HEK293 (cell line): ENCODE measurements around the gene ERGIC1.

Source experiments
- CTCF ChIA-PET: fragments of 350-600 bp; formaldehyde crosslinking; extraction: SDS; loops from one replicate; lab custom pipeline; 2021; ENCODE audit warnings: antibody characterized with exemption; lab: Yijun Ruan, JAX
- POLR2A ChIA-PET: fragments of 300-600 bp; formaldehyde crosslinking; extraction: SDS; loops from one replicate; lab custom pipeline; 2020; ENCODE audit warnings: antibody characterized with exemption, inconsistent platforms; lab: Yijun Ruan, JAX
- H3K27ac ChIP-seq: fragments of 200-500 bp; sonication (Bioruptor generic); 2 replicates; pipeline ENCODE4 v1.5.1; 2014; ENCODE audit warnings: low read depth, low read length, control low read depth, inconsistent platforms; ENCODE audit errors: extremely low read depth
- H3K36me3 ChIP-seq, 2 experiments: fragments of 200-500 bp in 1 of 2; sonication (Bioruptor generic) in 1 of 2; 1 replicate in 1 of 2; 2 replicates in 1 of 2; pipeline ENCODE4 v1.5.1; 2014 to 2017; ENCODE audit warnings: inconsistent platforms in 2 of 2, low read length in 2 of 2; ENCODE audit not compliant: control insufficient read depth in 2 of 2, insufficient read depth in 1 of 2
- H3K4me1 ChIP-seq: fragments of 200-500 bp; sonication (Bioruptor generic); 2 replicates; pipeline ENCODE4 v1.5.1; 2014; ENCODE audit warnings: mild to moderate bottlenecking, low read length, inconsistent platforms; ENCODE audit not compliant: control insufficient read depth, insufficient read depth
- H3K4me3 ChIP-seq: 2 replicates; pipeline ENCODE4 v1.5.1; 2011; ENCODE audit warnings: low read depth, mild to moderate bottlenecking, control low read depth, low read length, moderate library complexity
- H3K9me3 ChIP-seq: fragments of 200-500 bp; sonication (Bioruptor generic); 2 replicates; pipeline ENCODE4 v1.5.1; 2014; ENCODE audit warnings: low read depth, low read length, inconsistent platforms; ENCODE audit not compliant: control insufficient read depth, insufficient read depth
- KLF1 ChIP-seq: fragments of 450-650 bp; formaldehyde crosslinking; IDR thresholded peaks from 2 replicates; pipeline ENCODE4 v1.5.1; 2016; ENCODE audit warnings: missing biosample characterization, missing genetic modification characterization
- PRDM6 ChIP-seq: fragments of 450-650 bp; formaldehyde crosslinking; IDR thresholded peaks from 2 replicates; pipeline ENCODE4 v1.5.1; 2017; ENCODE audit warnings: missing biosample characterization, missing genetic modification characterization
- ZFHX2 ChIP-seq: fragments of 450-650 bp; formaldehyde crosslinking; conservative IDR thresholded peaks from 2 replicates; pipeline ENCODE4 v1.5.1; 2016; ENCODE audit warnings: missing biosample characterization, missing genetic modification characterization
- ZIC2 ChIP-seq: fragments of 450-650 bp; formaldehyde crosslinking; IDR thresholded peaks from 2 replicates; pipeline ENCODE4 v1.5.1; 2016; ENCODE audit warnings: missing biosample characterization, missing genetic modification characterization
- ZNF138 ChIP-seq: fragments of 450-650 bp; formaldehyde crosslinking; IDR thresholded peaks from 2 replicates; pipeline ENCODE4 v1.5.1; 2016; ENCODE audit warnings: missing biosample characterization, missing genetic modification characterization, borderline replicate concordance
- ZNF16 ChIP-seq: fragments of 450-650 bp; formaldehyde crosslinking; IDR thresholded peaks from 2 replicates; pipeline ENCODE4 v1.5.1; 2016; ENCODE audit warnings: low read depth, missing biosample characterization, missing genetic modification characterization
- ZNF174 ChIP-seq: fragments of 450-650 bp; formaldehyde crosslinking; IDR thresholded peaks from 2 replicates; pipeline ENCODE4 v1.5.0; 2017; ENCODE audit warnings: missing biosample characterization, mild to moderate bottlenecking, missing genetic modification characterization
- ZNF366 ChIP-seq: fragments of 450-650 bp; formaldehyde crosslinking; conservative IDR thresholded peaks from 2 replicates; pipeline ENCODE4 v1.5.1; 2016; ENCODE audit warnings: missing biosample characterization, missing genetic modification characterization
- ZNF501 ChIP-seq: fragments of 450-650 bp; formaldehyde crosslinking; IDR thresholded peaks from 2 replicates; pipeline ENCODE4 v1.5.1; 2016; ENCODE audit warnings: missing biosample characterization, missing genetic modification characterization
- ZNF529 ChIP-seq: fragments of 450-650 bp; formaldehyde crosslinking; IDR thresholded peaks from 2 replicates; pipeline ENCODE4 v1.5.1; 2017; ENCODE audit warnings: missing genetic modification characterization, missing biosample characterization; ENCODE audit not compliant: insufficient replicate concordance
- ZNF623 ChIP-seq: fragments of 450-650 bp; formaldehyde crosslinking; IDR thresholded peaks from 2 replicates; pipeline ENCODE4 v1.5.1; 2016; ENCODE audit warnings: missing biosample characterization, missing genetic modification characterization
- ZNF776 ChIP-seq: fragments of 450-650 bp; formaldehyde crosslinking; IDR thresholded peaks from 2 replicates; pipeline ENCODE4 v1.5.0; 2017; ENCODE audit warnings: missing biosample characterization, missing genetic modification characterization, borderline replicate concordance
- ZNF843 ChIP-seq: fragments of 450-650 bp; formaldehyde crosslinking; IDR thresholded peaks from 2 replicates; pipeline ENCODE4 v1.5.1; 2016; ENCODE audit warnings: missing biosample characterization, missing genetic modification characterization
- ZSCAN23 ChIP-seq: fragments of 450-650 bp; formaldehyde crosslinking; IDR thresholded peaks from 2 replicates; pipeline ENCODE4 v1.5.1; 2016; ENCODE audit warnings: missing biosample characterization, missing genetic modification characterization
- TF ChIP-seq, protein P1 (sequence below): fragments of 450-650 bp; formaldehyde crosslinking; IDR thresholded peaks from 2 replicates; pipeline ENCODE4 v1.5.1; 2016; ENCODE audit warnings: missing biosample characterization, missing genetic modification characterization

ERGIC1 gene

DNA sequence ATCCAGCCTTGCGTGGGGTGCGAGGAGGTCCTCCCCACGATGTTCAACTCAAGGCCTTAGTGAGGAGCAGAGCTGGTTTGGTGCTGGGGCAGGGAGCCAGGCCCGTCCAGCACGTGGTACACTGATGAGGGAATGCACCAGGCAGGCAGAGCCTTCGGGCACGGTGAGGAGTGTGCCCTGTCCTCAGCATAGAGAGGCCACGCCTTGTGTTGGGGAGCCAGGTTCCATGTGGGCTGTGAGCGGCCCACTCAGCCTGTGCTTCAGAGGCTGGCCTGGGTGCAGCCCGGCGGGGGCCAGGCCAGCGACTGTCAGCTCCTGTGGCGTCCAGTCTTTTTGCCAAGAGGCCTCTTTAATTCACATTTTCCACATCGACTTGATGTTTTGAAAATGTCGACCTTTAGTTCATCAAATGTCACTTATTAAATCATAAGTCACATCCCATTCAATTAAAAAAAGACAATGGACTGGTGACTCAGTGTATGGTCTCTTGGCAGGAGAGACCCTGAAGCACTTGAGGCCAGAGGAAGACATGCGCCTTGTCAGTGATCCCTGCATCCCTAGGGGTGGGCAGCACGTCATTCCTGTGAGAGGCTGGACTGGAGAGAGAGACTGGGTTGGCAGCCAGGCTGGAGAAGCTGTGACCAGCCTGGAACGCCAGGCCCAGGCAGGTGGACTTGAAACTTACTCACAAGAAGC lies 21.7 kb downstream of the ERGIC1 start (continued):
- TF ChIP-seq ZSCAN23, result no peak
- TF ChIP-seq, all 188 proteins: peak for 0

DNA sequence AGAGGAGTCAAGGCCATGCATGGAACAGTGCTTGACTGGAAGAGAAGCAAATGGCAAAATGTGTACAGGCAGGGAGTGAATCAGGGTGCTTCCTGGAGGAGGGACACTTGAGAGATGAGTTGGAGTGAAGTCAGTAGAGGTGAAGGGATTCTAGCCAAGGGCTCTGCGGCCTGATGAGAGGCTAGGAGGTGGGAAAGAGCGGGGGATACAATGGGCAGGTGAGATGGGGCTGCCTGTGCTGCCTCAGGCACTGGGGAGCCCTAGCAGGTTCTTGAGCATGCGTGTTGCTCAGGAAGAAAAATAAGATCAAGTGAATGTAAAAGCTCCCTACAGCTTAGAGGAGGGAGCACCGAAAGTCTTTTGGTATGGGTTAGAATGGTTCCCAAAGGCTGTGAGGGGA lies 22.3 kb downstream of the ERGIC1 start:
- Histone ChIP-seq H3K4me3 (no peak overlapping the region), H3K4me1 (no peaks in the 10 kb centered on the region), H3K9me3 (no peaks in the 10 kb centered on the region), H3K27ac (no peak overlapping the region), H3K36me3 (no peaks in the 10 kb centered on the region)
- CTCF ChIA-PET, result interaction anchor here (1.1 kb wide), 1 partner anchor 83 kb away, joined by 5 read pairs; no protein-coding TSS in a partner anchor
- peak; percentile 75 for TF ChIP-seq ZNF16
- TF ChIP-seq ZNF843 (tag by site-specific recombination), result no peak
- POLR2A ChIA-PET, result no interaction called here

DNA sequence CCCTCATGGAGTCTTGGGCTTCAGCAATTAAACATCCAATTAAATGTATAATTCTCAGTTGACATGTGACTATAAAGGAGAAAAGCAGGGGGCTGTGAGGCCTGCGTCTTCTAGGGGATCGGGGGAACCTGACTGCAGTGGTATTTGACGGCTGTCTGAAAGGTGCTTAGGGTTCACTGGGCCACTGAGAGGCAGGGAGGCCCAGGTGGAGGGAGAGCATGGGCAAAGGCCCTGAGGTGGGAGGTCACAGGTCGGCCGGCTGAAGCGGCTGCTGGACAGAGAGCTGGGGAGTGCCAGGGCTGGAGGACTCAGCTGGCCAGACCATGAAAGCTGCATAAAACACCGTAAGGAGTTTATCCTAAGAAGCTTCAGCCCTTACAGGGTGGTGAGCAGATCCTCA lies 23.9 kb downstream of the ERGIC1 start:
- TF ChIP-seq ZNF623 (peak; percentile 56), ZNF366 (tag by site-specific recombination) (no peak), ZNF138 (tag by site-specific recombination) (no peak), PRDM6 (tag by site-specific recombination) (no peak), ZNF776 (tag by site-specific recombination) (no peak), ZNF501 (tag by site-specific recombination) (no peak), ZFHX2 (tag by site-specific recombination) (no peak)
- TF ChIP-seq, protein P1, sequence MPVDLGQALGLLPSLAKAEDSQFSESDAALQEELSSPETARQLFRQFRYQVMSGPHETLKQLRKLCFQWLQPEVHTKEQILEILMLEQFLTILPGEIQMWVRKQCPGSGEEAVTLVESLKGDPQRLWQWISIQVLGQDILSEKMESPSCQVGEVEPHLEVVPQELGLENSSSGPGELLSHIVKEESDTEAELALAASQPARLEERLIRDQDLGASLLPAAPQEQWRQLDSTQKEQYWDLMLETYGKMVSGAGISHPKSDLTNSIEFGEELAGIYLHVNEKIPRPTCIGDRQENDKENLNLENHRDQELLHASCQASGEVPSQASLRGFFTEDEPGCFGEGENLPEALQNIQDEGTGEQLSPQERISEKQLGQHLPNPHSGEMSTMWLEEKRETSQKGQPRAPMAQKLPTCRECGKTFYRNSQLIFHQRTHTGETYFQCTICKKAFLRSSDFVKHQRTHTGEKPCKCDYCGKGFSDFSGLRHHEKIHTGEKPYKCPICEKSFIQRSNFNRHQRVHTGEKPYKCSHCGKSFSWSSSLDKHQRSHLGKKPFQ (tag by site-specific recombination), result no peak
- ChIA-PET CTCF (no interaction called here), POLR2A (no interaction called here)

GRCh38 chr5:172858511-172858989 lies 24.5 kb downstream of the ERGIC1 start:
- H3K4me3 ChIP-seq, result no peak overlapping the region
- CTCF ChIA-PET, result interaction anchor here (0.6 to 1.8 kb wide), 2 partner anchors 18 to 142 kb away, joined by 3 to 5 read pairs; no protein-coding TSS in a partner anchor
- H3K9me3 ChIP-seq, result no peaks in the 10 kb centered on the region
- H3K36me3 ChIP-seq, result no peaks in the 10 kb centered on the region
- no peaks in the 10 kb centered on the region for H3K4me1 ChIP-seq
- no peak overlapping the region for H3K27ac ChIP-seq
- POLR2A ChIA-PET, result interaction anchor here (0.7 kb wide), 1 partner anchor 86 kb away, joined by 3 read pairs; no protein-coding TSS in a partner anchor
- TF ChIP-seq ZNF174 (tag by site-specific recombination), result no peak
- TF ChIP-seq ZNF529 (tag by site-specific recombination), result no peak
- no peak for TF ChIP-seq ZIC2 (tag by site-specific recombination)
- no peak for TF ChIP-seq KLF1 (tag by site-specific recombination)

More for the DNA sequence above, 23.9 kb downstream of the ERGIC1 start:
- Histone ChIP-seq H3K9me3 (no peaks in the 10 kb centered on the region), H3K4me3 (no peak overlapping the region), H3K27ac (no peak overlapping the region), H3K4me1 (no peaks in the 10 kb centered on the region), H3K36me3 (no peaks in the 10 kb centered on the region)
